Spleen (tissue), 11 donors: ENCODE results near the gene SPAG5. TPM values are rescaled to one million over a fixed set of nuclear protein-coding genes. Genes with fewer than 3 reads are reported as not detected.

Experiments
- DNase-seq: peaks from one replicate; pipeline ENCODE4 v3.0.0-alpha.2; 2020
- H3K27ac ChIP-seq, 8 donors: fragments of 200-600 bp; sonication (generic) in 7 of 8; 1 replicate in 4 of 8; 2 replicates in 4 of 8; pipeline versions ENCODE4 v1.5.0 to v1.8.0; 2016 to 2021; ENCODE audit warnings: inconsistent platforms in 4 of 8, mild to moderate bottlenecking in 4 of 8, moderate library complexity in 1 of 8
- H3K27me3 ChIP-seq, 7 donors: fragments of 200-600 bp; sonication (generic) in 6 of 7; replicated peaks in 1 of 7; 1 replicate in 4 of 7; 2 replicates in 3 of 7; pipeline versions ENCODE4 v1.5.0 to v1.8.0; 2016 to 2021; ENCODE audit warnings: inconsistent platforms in 3 of 7, mild to moderate bottlenecking in 1 of 7
- H3K36me3 ChIP-seq, 6 donors: fragments of 200-600 bp; sonication (generic) in 5 of 6; 1 replicate in 4 of 6; 2 replicates in 2 of 6; pipeline versions ENCODE4 v1.5.0 to v1.8.0; 2016 to 2021; ENCODE audit warnings: inconsistent platforms in 2 of 6
- H3K4me1 ChIP-seq, 6 donors: fragments of 200-600 bp; sonication (generic) in 5 of 6; 1 replicate in 3 of 6; 2 replicates in 3 of 6; pipeline versions ENCODE4 v1.5.0 to v1.8.0; 2016 to 2021; ENCODE audit warnings: inconsistent platforms in 3 of 6
- H3K4me3 ChIP-seq, 8 donors: fragments of 200-600 bp; sonication (generic) in 7 of 8; 1 replicate in 4 of 8; 2 replicates in 4 of 8; pipeline versions ENCODE4 v1.5.0 to v1.8.0; 2016 to 2021; ENCODE audit warnings: inconsistent platforms in 4 of 8, mild to moderate bottlenecking in 4 of 8, moderate library complexity in 2 of 8
- H3K9me3 ChIP-seq, 8 donors: fragments of 200-600 bp; sonication (generic) in 7 of 8; 1 replicate in 4 of 8; 2 replicates in 4 of 8; pipeline versions ENCODE4 v1.5.0 to v1.8.0; 2016 to 2021; ENCODE audit warnings: inconsistent platforms in 4 of 8
- CTCF ChIP-seq, 11 experiments: fragments of 200-600 bp in 7 of 11; fragments of 450-650 bp in 4 of 11; sonication (generic) in 4 of 11; IDR thresholded peaks in 8 of 11; conservative IDR thresholded peaks in 3 of 11; 1 replicate in 7 of 11; 2 replicates in 4 of 11; pipeline versions ENCODE4 v1.4.0 to v1.8.0; 2016 to 2021; ENCODE audit warnings: antibody characterized with exemption in 11 of 11, inconsistent platforms in 4 of 11, mild to moderate bottlenecking in 1 of 11
- POLR2A ChIP-seq, 3 donors: fragments of 450-650 bp; IDR thresholded peaks; one replicate each; pipeline ENCODE4 v1.5.1; 2017; ENCODE audit warnings: antibody characterized with exemption in 3 of 3, mild to moderate bottlenecking in 1 of 3
- POLR2AphosphoS5 ChIP-seq, 3 donors: sonication (generic); formaldehyde crosslinking; IDR thresholded peaks; one replicate each; pipeline ENCODE4 v1.5.1; 2017; ENCODE audit warnings: antibody characterized with exemption in 3 of 3
- WGBS, 5 donors: extraction: QIAGEN DNeasy Blood & Tissue Kit in 3 of 5; methylation state at CpG; one replicate each; pipeline versions ENCODE4 v1.1.5 to v1.1.7; 2013 to 2018; 5-methylcytosine and 5-hydroxymethylcytosine counted together
- intact Hi-C: fragments of 100-400 bp; cut with DNase I; formaldehyde crosslinking; loops from one replicate; pipeline ENCODE4 v1.15.0; 2023; ENCODE audit warnings: low total_unique reads
- polyA plus RNA-seq, 3 donors: library from polyadenylated mRNA; stranded (reverse); fragments of 200-250 nt; gene quantifications; one replicate each; pipeline ENCODE4 v1.2.1, GENCODE V29; 2013
- total RNA-seq, 7 donors: library from RNA; depleted of rRNA in 3 of 7; stranded (reverse); fragments of >200 nt in 3 of 7; fragmentation: NEBNext Ultra II Directional in 4 of 7; extraction: Animal tissue kit (Norgen Biotek cat#: 25700) in 4 of 7; gene quantifications; one replicate each; pipeline versions ENCODE4 v1.1.0 to v1.2.1, GENCODE V29; 2016 to 2021
- donor health status: healthy with polysubstance abuse.
- donor health status: DM: no; HTN: no; CAD: no; lungs with moderate emphysema.
- donor health status: DM: no; HTN: no; CAD: no.
- donor health status: Bipolar disorder and iron deficiency.
- donor health status: healthy.
- donor health status: DM: no; HTN: no; CAD: no.
- donor health status: DM: yes; HTN: yes; CAD: no.

Gene SPAG5
- total and polyA plus RNA-seq, 10 donors = 6.2 to 19.7 (median 14.6) TPM

GRCh38 chr17:28532050-28532960 is 66.5 kb downstream of the SPAG5 start:
- H3K27ac ChIP-seq = no peak overlapping the region
- H3K27me3 ChIP-seq = peaks cover 0 to 9% (median 0%) of the 10 kb centered on the region in 7 donors
- WGBS, 5 donors = 69 to 90% (median 82%) methylated on average over 6 to 7 of the region's 7 CpGs
- H3K4me1 ChIP-seq = no peaks in the 10 kb centered on the region
- TF ChIP-seq POLR2A (IDR thresholded peaks at IDR 0.05) (no peak), CTCF (IDR thresholded peaks at IDR 0.05 in 8 of 11, conservative IDR thresholded peaks at IDR 0.05 in 3 of 11) (no peak), POLR2AphosphoS5 (IDR thresholded peaks at IDR 0.05) (no peak)
- intact Hi-C loops = no loop called here
- no peaks in the 10 kb centered on the region for H3K36me3 ChIP-seq
- no peak overlapping the region for H3K4me3 ChIP-seq
- no peak for DNase-seq
- no peaks in the 10 kb centered on the region for H3K9me3 ChIP-seq

GRCh38 chr17:28530926-28531325 is 67.9 kb downstream of the SPAG5 start:
- intact Hi-C loops = no loop called here
- WGBS, 5 donors = 72 to 80% (median 78%) methylated on average over 7 of the region's 7 CpGs
- no peak overlapping the region for H3K27ac ChIP-seq
- H3K36me3 ChIP-seq = no peaks in the 10 kb centered on the region
- no peaks in the 10 kb centered on the region for H3K4me1 ChIP-seq
- H3K9me3 ChIP-seq = no peaks in the 10 kb centered on the region
- H3K4me3 ChIP-seq = no peak overlapping the region
- H3K27me3 ChIP-seq = peaks cover 0 to 9% (median 0%) of the 10 kb centered on the region in 7 donors
- TF ChIP-seq CTCF (IDR thresholded peaks at IDR 0.05 in 8 of 11, conservative IDR thresholded peaks at IDR 0.05 in 3 of 11) = no peak
- TF ChIP-seq POLR2AphosphoS5 (IDR thresholded peaks at IDR 0.05) = no peak
- no peak for TF ChIP-seq POLR2A (IDR thresholded peaks at IDR 0.05)
- DNase-seq = no peak

- DNase-seq = no peak
- intact Hi-C loops = no loop called here
- Histone ChIP-seq H3K27ac (no peak overlapping the region), H3K4me1 (no peaks in the 10 kb centered on the region), H3K27me3 (peaks cover 0 to 9% (median 0%) of the 10 kb centered on the region in 7 donors), H3K36me3 (no peaks in the 10 kb centered on the region), H3K9me3 (no peaks in the 10 kb centered on the region), H3K4me3 (no peak overlapping the region)
- WGBS, 5 donors = 86 to 92% (median 87%) methylated on average over 4 of the region's 4 CpGs
- TF ChIP-seq POLR2AphosphoS5 (IDR thresholded peaks at IDR 0.05) (no peak), CTCF (IDR thresholded peaks at IDR 0.05 in 8 of 11, conservative IDR thresholded peaks at IDR 0.05 in 3 of 11) (no peak), POLR2A (IDR thresholded peaks at IDR 0.05) (no peak)
These were observed 68.6 kb downstream of the SPAG5 start for GRCh38 chr17:28530250-28530649.

- no peak for DNase-seq
- no peaks in the 10 kb centered on the region for H3K4me1 ChIP-seq
- H3K27ac ChIP-seq = no peak overlapping the region
- H3K27me3 ChIP-seq = peaks cover 0 to 9% (median 0%) of the 10 kb centered on the region in 7 donors
- H3K36me3 ChIP-seq = no peaks in the 10 kb centered on the region
- TF ChIP-seq POLR2AphosphoS5 (IDR thresholded peaks at IDR 0.05) (no peak), POLR2A (IDR thresholded peaks at IDR 0.05) (no peak), CTCF (IDR thresholded peaks at IDR 0.05 in 8 of 11, conservative IDR thresholded peaks at IDR 0.05 in 3 of 11) (no peak)
- intact Hi-C loops = no loop called here
- H3K4me3 ChIP-seq = no peak overlapping the region
- no peaks in the 10 kb centered on the region for H3K9me3 ChIP-seq
- 78 to 91% (median 89%) methylated on average over 3 of the region's 3 CpGs for WGBS, 5 donors
These were observed 69.8 kb downstream of the SPAG5 start for GRCh38 chr17:28529013-28529400.
